CD4-positive, alpha-beta T cell treated with Interleukin-17A for 1 hour (primary cell): ENCODE results near the gene OPRM1.

ENCODE experiments used
- DNase-seq: peaks from one replicate; pipeline ENCODE4 v3.0.0-alpha.2; 2020

The OPRM1 gene

DNA sequence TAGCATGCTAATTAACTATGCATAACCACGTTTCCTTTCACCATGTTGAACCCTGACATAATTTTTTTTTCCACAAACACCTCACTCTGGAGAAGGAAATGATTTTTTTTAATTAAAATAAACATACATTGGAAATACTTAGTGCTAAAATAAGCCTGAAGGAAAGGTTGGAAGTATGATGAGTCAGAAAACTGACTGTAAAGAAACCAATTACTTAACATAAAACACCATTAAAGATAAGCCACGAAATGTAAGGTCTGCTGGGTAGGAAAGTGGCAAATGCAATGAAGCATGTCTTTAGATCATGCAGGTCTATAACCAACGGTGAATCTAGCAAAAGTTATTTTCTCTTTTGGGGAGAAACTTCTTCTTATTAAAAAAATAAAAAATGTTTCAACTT is 47.5 kb downstream of the OPRM1 start:
- no peak for DNase-seq

- no peak for DNase-seq
These were observed 53.4 kb downstream of the OPRM1 start for GRCh38 chr6:154092326-154092962.

DNA sequence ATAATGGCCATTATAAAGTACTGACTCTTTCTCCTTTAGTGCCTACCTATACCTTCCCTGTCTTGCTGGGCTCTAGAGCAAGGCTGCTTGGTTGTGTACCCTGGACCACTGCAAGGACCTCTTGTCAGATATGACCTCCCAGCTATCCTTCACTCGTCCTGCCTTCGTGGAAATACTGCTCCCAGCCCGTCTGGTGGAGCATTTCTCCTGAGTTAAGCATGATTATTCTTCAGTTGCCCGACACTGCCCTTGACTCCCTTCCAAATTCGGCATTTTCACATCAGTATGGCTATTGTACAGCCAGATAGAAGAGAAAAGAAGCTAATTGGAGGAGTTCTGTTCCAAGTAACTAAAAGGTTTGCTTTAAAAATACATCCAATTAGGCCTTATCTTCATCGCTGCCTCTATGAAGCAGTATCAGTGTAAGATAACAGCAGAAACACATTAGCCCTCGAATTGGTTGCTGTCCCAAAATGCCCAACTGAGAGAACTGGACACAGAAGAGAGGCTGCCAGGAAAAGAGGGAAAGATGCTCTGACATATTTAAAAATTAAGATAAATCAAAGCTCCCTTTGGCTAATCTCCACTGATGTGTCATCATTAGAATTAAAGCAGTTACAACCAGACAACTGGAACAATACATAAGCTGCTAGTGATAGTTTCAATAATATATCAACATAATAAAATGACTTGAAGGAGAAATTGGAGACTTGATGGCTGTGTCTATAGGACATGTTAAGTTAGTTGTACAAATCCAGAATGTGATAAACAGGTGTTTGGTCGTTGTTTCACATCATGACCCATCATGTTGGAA is 54.4 kb downstream of the OPRM1 start:
- no peak for DNase-seq

DNA sequence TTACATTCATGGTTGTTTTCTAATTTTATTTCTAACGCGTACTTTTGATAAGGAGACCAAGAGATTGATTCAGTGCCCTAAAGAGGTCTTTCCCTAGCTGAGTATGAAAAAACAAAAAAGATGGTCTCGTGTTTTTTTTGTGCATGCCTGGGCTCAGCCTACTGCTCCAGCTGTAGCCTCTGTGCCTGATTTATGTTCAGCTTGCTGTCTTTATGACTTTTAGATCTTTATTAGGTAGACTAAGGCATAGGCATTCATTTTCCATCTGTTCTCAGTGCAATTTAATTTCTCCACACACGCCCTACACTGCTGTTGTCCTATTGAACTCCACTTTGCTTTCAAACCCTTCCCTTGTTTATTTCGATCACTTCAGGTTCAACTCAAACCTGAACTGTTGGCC is 56.5 kb downstream of the OPRM1 start:
- no peak for DNase-seq

- no peak for DNase-seq
These were observed 57.3 kb downstream of the OPRM1 start for GRCh38 chr6:154096316-154096715.

DNA sequence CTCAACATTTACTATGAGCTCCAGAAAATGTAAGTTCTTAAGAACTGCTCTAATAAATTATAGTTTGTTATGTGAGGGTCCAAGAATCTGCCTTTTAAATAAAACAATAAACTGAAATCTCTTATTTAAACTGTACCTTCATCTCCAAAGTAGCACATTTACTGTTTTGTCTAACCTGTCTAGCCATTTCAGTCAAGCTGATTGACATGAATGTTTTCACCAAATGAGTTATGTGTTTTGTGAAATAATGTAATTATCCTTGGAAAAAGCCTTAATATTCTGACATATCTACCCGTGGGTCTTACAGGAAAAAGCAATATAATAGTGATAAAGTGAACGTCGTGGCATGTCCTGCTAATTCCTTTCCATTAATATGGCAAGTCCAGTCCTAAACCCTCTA is 57.8 kb downstream of the OPRM1 start:
- no peak for DNase-seq

DNA sequence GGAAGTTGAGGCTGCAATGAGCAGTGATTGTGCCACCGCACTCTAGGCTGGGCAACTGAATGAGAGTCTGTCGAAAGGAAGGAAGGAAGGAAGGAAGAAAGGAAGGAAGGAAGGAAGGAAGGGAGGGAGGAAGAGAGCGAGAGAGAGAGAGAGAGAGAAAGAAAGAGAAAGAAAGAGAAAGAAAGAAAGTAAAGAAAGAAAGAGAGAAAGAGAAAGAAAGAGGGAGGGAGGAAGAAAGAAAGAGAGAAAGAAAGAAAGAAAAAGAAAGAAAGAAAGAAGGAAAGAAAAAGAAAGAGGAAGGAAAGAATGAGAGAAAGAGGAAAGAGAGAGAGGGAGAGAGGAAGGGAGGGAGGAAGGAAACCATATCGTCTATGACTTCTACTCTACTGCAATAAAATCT is 60.2 kb downstream of the OPRM1 start:
- no peak for DNase-seq

GRCh38 chr6:154106251-154106650 is 67.2 kb downstream of the OPRM1 start:
- no peak for DNase-seq

- DNase-seq: no peak
These were observed 72.0 kb downstream of the OPRM1 start for GRCh38 chr6:154111025-154111424.

GRCh38 chr6:154112181-154112809 is 73.3 kb downstream of the OPRM1 start:
- DNase-seq: no peak

GRCh38 chr6:154113392-154113791 is 74.4 kb downstream of the OPRM1 start:
- no peak for DNase-seq

DNA sequence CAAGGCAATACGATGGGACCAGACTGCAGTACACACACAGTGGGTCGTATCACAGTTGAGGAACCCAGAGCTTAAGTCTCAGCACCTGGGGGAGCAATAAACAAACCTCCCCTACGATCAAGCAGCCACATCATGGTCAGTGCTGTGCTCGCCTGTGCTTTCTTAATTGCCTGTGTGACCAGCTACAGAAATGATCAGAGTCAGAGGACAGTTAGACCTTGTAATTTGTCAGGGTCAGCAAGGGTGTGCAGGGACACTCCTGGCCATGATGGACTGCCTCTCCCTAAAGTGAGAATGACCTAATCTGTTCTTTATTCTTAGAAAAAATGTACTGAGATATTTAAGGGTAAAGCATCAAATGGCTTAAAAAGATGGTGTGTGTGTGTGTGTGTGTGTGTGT is 78.4 kb downstream of the OPRM1 start:
- no peak for DNase-seq

GRCh38 chr6:154122195-154122925 is 83.3 kb downstream of the OPRM1 start:
- DNase-seq: no peak

DNA sequence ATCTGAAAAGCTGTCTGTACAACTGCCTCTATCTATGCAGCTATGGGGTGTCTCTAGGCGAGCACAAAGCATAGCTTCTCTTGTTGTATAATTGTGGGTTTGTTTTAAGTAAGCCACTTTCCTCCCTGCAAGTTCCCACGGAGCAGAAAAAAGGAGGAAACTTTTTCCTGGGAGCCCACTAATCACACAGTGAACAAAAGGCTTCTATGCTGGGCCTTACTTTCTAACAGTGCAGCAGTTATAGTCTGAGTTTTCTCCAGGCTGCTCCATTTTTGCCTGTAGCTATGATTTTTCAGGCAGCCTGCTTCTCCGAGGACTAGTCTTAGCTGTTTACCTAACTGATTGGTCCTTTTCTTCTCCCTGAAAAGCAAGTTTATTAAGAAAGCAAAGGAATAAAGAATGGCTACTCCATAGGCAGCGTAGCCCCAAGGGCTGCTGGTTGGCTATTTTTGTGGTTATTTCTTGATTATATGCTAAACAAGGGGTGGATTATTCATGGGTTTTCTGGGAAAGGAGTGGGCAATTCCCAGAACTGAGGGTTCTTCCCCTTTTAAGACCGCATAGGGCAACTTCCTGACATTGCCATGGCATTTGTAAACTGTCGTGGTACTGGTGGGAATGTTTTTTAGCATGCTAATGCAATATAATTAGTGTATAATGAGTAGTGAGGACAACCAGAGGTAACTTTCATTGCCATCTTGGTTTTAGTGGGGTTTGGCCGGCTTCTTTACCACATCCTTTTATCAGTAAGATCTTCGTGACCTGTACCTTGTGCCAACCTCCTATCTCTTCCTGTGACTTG is 84.3 kb downstream of the OPRM1 start:
- DNase-seq: no peak

DNA sequence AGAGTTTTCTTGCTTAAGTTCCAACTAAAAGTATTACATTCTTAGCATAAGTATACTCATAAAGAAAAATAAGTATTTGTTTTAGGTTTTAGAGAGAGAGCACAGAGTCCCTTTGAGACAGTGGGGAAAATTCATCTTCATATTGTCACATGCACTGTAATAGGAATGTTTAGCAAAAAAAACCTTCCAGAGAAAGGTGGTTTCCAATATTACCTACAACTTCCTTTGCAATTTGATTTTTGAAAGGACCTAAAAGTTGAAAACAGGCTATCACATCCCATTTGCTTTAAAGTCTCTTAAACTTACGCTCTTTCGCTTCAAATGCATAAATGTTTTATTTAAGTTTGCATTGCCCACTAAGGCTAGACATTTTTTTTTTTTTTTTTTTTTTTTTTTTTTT is 86.4 kb downstream of the OPRM1 start:
- no peak for DNase-seq

DNA sequence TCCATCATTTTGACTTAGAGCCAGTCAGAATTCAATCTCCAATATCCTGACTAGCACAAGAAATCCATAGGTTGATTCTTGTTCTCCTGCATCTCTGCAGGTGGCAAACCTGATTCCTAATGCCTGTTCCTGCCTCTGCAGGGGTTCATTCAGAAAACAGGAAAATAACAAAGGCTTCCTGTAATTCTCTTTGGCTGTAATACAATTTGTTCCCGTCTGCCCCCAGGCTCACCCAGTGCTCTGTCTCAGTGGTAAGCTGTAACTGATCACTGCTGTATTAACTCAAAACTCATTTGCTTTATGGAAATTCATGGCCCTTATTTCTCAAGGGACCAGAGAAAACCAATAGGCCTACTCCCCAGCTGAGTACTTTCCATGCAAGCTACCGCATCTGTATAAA is 88.6 kb downstream of the OPRM1 start:
- no peak for DNase-seq

DNA sequence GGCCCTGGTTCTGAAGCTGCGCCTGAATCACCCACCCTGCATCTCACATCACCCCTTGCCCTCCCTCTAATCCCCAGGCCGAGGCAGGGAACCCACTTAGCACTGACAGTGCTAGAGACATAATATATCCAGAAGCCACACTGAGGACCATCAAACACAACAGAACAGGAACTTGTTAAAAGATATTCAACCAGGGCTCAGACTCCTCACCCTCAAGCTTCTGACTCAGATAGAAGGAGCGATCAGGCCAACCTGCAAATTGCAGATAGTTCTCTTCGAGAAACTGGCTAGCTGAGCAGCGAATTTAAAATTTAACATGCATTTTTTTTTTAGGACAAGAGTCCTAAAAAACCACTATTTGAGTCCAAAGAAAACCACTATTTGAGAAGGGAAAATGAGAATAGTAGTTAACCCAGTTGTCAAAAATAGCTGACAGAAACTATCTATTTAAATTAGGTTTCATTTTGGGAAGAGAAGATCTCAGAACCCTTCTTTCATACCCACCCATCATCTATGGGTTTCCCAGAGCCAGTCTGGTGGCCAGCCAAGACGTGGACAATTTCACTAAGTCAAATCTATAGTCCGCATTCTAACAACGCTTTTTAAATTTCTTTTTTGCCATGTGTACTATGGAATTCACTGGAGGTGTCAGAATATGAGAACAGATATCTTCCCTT is 95.6 kb downstream of the OPRM1 start:
- DNase-seq: no peak

GRCh38 chr6:154138793-154139192 is 99.8 kb downstream of the OPRM1 start:
- no peak for DNase-seq

DNA sequence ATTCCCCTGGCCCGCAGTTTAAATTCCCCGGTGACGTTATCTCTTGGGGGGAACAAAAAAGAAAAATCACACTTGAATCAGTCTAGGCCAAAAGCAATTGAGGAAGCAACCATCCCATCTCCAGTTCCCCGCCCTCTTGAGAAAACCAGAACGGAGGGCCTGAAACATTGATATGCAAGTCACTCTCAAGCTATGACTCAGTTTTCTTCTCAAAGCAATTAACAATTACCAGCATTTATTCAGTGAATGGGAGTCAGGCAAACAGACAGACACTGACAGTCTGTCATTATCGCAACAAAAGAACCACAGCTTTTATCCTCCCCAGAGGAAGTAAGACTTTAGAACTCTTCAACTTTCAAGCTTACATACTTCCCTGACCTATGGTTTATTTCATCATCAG is 100.9 kb downstream of the OPRM1 start:
- peak; percentile 21 for DNase-seq

DNA sequence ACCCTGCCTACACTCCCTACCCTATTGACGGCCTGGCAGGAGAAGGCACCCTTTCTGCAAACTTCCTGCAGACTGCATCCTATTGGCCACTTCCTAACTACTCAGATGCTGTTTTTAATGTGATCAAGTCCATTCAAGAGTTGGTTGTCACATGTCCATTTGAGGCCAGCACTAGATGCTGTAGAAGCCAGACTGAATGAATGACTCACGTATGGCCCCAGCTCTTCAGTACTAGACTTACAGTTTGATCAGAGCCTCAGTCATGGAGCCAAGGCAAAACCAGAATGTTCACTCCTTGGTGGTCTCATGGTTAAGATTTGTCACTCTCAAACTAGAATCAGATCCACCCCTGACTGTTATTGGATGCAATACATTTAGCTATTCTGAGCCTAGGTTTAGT is 101.7 kb downstream of the OPRM1 start:
- DNase-seq: no peak

- no peak for DNase-seq
These were observed 104.7 kb downstream of the OPRM1 start for GRCh38 chr6:154143753-154144152.

DNA sequence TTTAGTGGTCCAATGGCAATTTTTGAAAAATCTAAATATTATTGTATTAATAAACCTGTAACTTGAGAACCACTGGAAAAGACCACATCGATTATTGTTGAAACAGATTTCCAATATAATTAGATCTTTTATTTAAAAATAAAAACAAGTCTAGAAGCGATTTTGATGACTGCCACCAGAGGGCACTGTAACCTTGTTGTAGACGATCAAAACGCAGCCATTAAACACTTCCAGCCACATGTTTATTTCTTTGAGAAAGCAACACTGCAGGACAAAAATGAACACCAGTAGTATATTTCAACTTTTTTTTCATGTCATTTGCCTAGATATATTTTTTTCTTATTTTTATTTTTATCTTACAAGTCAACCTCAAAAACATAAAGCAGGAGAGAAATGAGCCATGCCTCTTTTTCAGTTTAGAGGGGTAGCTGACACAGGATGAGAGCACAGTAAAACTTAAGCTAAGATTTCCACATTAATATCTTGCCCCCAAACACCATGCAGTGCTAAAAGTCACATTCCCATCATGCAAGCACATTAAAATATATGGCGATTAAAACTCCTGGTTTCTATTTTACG is 115.4 kb downstream of the OPRM1 start:
- DNase-seq: peak; percentile 79
